Suprapubic skin (tissue), 4 donors: ENCODE results near the gene PLCB1. TPM values are rescaled to one million over a fixed set of nuclear protein-coding genes. Genes with fewer than 3 reads are reported as not detected.

ENCODE experiments used
- DNase-seq, 2 donors: peaks; one replicate each; pipeline ENCODE4 v3.0.0-alpha.2; 2019; ENCODE audit warnings: low spot score in 2 of 2
- H3K27ac ChIP-seq: fragments of 200-600 bp; sonication (generic); one replicate; pipeline ENCODE4 v1.5.1; 2019
- H3K27me3 ChIP-seq: fragments of 200-600 bp; sonication (generic); one replicate; pipeline ENCODE4 v1.5.1; 2019
- H3K36me3 ChIP-seq: fragments of 200-600 bp; sonication (generic); one replicate; pipeline ENCODE4 v1.5.1; 2019
- H3K4me1 ChIP-seq: fragments of 200-600 bp; sonication (generic); one replicate; pipeline ENCODE4 v1.5.1; 2019
- H3K4me3 ChIP-seq: fragments of 200-600 bp; sonication (generic); one replicate; pipeline ENCODE4 v1.5.1; 2019; ENCODE audit warnings: mild to moderate bottlenecking
- H3K9me3 ChIP-seq: fragments of 200-600 bp; sonication (generic); one replicate; pipeline ENCODE4 v1.5.1; 2019
- CTCF ChIP-seq, 2 donors: fragments of 200-600 bp in 1 of 2; fragments of 450-650 bp in 1 of 2; sonication (generic) in 1 of 2; IDR thresholded peaks; one replicate each; pipeline ENCODE4 v1.5.1; 2016 to 2019; ENCODE audit warnings: antibody characterized with exemption in 2 of 2, mild to moderate bottlenecking in 1 of 2, moderate library complexity in 1 of 2
- EP300 ChIP-seq: sonication (generic); formaldehyde crosslinking; IDR thresholded peaks from one replicate; pipeline ENCODE4 v1.6.1; 2017; ENCODE audit warnings: antibody characterized with exemption
- POLR2A ChIP-seq, 2 donors: fragments of 450-650 bp; IDR thresholded peaks; one replicate each; pipeline ENCODE4 v1.6.1; 2017; ENCODE audit warnings: antibody characterized with exemption in 2 of 2, mild to moderate bottlenecking in 2 of 2, moderate library complexity in 2 of 2
- POLR2AphosphoS5 ChIP-seq, 3 donors: sonication (generic); formaldehyde crosslinking; IDR thresholded peaks; one replicate each; pipeline ENCODE4 v1.6.1; 2017; ENCODE audit warnings: antibody characterized with exemption in 3 of 3
- WGBS: methylation state at CpG from one replicate; pipeline ENCODE4 v1.1.5; 2018; 5-methylcytosine and 5-hydroxymethylcytosine counted together
- total RNA-seq, 4 donors: library from RNA; depleted of rRNA; stranded (reverse); fragments of >200 nt; gene quantifications; one replicate each; pipeline ENCODE4 v1.1.0, GENCODE V29; 2016

Gene PLCB1
- total RNA-seq, 4 donors from 2014 or later: 3.9 to 15.6 (median 6.7) TPM

- 70% methylated on average over 1 of the region's 1 CpG for WGBS
Measured at GRCh38 chr20:8335059-8335458, 203.0 kb downstream of the PLCB1 start.

GRCh38 chr20:8335495-8336195 is 203.6 kb downstream of the PLCB1 start:
- Histone ChIP-seq H3K9me3 (no peaks in the 10 kb centered on the region), H3K4me1 (no peaks in the 10 kb centered on the region), H3K27me3 (no peaks in the 10 kb centered on the region), H3K4me3 (no peak overlapping the region), H3K36me3 (no peaks in the 10 kb centered on the region), H3K27ac (no peak overlapping the region)
- WGBS: 73% methylated on average over 7 of the region's 7 CpGs
- DNase-seq: no peak
- no peak for TF ChIP-seq POLR2A (IDR thresholded peaks at IDR 0.05)
- TF ChIP-seq CTCF (IDR thresholded peaks at IDR 0.05): no peak
- TF ChIP-seq POLR2AphosphoS5 (IDR thresholded peaks at IDR 0.05): no peak
- TF ChIP-seq EP300: no peak

More at GRCh38 chr20:8335059-8335458, 203.0 kb downstream of the PLCB1 start:
- no peaks in the 10 kb centered on the region for H3K27me3 ChIP-seq
- no peak for TF ChIP-seq CTCF (IDR thresholded peaks at IDR 0.05)
- H3K4me3 ChIP-seq: no peak overlapping the region
- no peaks in the 10 kb centered on the region for H3K4me1 ChIP-seq
- no peaks in the 10 kb centered on the region for H3K9me3 ChIP-seq
- no peak overlapping the region for H3K27ac ChIP-seq
- no peaks in the 10 kb centered on the region for H3K36me3 ChIP-seq
- DNase-seq: no peak

- 89% methylated on average over 3 of the region's 3 CpGs for WGBS
- H3K27me3 ChIP-seq: no peaks in the 10 kb centered on the region
- H3K4me1 ChIP-seq: peaks cover 5% of the 10 kb centered on the region
- no peaks in the 10 kb centered on the region for H3K36me3 ChIP-seq
- H3K27ac ChIP-seq: no peak overlapping the region
- DNase-seq: no peak
- no peaks in the 10 kb centered on the region for H3K9me3 ChIP-seq
- TF ChIP-seq CTCF (IDR thresholded peaks at IDR 0.05) (no peak), POLR2AphosphoS5 (IDR thresholded peaks at IDR 0.05) (no peak), POLR2A (IDR thresholded peaks at IDR 0.05) (no peak)
- no peak overlapping the region for H3K4me3 ChIP-seq
Measured at GRCh38 chr20:8339349-8339748, 207.3 kb downstream of the PLCB1 start.

GRCh38 chr20:8342391-8342790 is 210.3 kb downstream of the PLCB1 start:
- no peak for DNase-seq
- H3K36me3 ChIP-seq: no peaks in the 10 kb centered on the region
- no peaks in the 10 kb centered on the region for H3K27me3 ChIP-seq
- no peak overlapping the region for H3K4me3 ChIP-seq
- peaks cover 13% of the 10 kb centered on the region for H3K4me1 ChIP-seq
- 93% methylated on average over 3 of the region's 3 CpGs for WGBS
- no peak overlapping the region for H3K27ac ChIP-seq
- TF ChIP-seq POLR2A (IDR thresholded peaks at IDR 0.05): no peak
- TF ChIP-seq POLR2AphosphoS5 (IDR thresholded peaks at IDR 0.05): no peak
- no peak for TF ChIP-seq EP300
- TF ChIP-seq CTCF (IDR thresholded peaks at IDR 0.05): no peak
- H3K9me3 ChIP-seq: no peaks in the 10 kb centered on the region

- Histone ChIP-seq H3K36me3 (no peaks in the 10 kb centered on the region), H3K27ac (no peak overlapping the region), H3K4me1 (peaks cover 13% of the 10 kb centered on the region), H3K9me3 (no peaks in the 10 kb centered on the region), H3K4me3 (no peak overlapping the region), H3K27me3 (no peaks in the 10 kb centered on the region)
- TF ChIP-seq POLR2A (IDR thresholded peaks at IDR 0.05): no peak
- TF ChIP-seq POLR2AphosphoS5 (IDR thresholded peaks at IDR 0.05): no peak
- TF ChIP-seq CTCF (IDR thresholded peaks at IDR 0.05): no peak
- no peak for TF ChIP-seq EP300
- no peak for DNase-seq
- WGBS: 62% methylated on average over 3 of the region's 3 CpGs
Measured at GRCh38 chr20:8344106-8344505, 212.0 kb downstream of the PLCB1 start.
